Measurements from ENCODE around the gene HSPA14.
A peak's percentile ranks its signal among the peaks of the same experiment; 100 is the strongest.

DNA sequence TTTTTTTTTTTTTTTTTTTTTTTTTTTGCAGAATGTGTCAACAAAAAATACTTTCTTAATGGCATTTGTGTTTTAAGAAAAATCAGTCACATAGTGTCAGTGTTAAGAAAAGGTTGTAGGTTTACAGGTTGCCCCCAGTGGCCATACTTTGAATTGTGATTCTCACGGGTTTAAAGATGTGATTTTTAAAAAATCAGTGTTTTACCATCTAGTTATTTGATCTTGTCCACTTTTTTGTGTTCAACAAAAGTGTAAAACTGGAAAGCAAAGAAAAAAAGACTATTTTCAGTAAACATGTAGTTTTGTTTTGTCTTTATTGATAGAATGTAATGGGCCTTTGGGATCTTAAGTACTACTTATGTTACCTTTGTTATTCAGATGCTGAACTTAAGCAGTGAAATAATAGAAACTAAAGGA, 66.2 kb downstream of the HSPA14 start:
- TF ChIP-seq, protein P1, sequence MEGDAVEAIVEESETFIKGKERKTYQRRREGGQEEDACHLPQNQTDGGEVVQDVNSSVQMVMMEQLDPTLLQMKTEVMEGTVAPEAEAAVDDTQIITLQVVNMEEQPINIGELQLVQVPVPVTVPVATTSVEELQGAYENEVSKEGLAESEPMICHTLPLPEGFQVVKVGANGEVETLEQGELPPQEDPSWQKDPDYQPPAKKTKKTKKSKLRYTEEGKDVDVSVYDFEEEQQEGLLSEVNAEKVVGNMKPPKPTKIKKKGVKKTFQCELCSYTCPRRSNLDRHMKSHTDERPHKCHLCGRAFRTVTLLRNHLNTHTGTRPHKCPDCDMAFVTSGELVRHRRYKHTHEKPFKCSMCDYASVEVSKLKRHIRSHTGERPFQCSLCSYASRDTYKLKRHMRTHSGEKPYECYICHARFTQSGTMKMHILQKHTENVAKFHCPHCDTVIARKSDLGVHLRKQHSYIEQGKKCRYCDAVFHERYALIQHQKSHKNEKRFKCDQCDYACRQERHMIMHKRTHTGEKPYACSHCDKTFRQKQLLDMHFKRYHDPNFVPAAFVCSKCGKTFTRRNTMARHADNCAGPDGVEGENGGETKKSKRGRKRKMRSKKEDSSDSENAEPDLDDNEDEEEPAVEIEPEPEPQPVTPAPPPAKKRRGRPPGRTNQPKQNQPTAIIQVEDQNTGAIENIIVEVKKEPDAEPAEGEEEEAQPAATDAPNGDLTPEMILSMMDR (IDR thresholded peaks at IDR 0.05; ENCODE audit: low read depth, low read length, poor library complexity, severe bottlenecking) = peak; percentile 56
- no peak for TF ChIP-seq EZH2phosphoT487 (IDR thresholded peaks at IDR 0.05; ENCODE audit: borderline replicate concordance, low read length)
